Uterus (tissue), 2 donors: ENCODE results near the gene MTO1.

Experiments used
- CTCF ChIP-seq, 4 experiments: fragments of 200-600 bp in 2 of 4; fragments of 450-650 bp in 2 of 4; sonication (generic) in 2 of 4; IDR thresholded peaks; one replicate each; pipeline ENCODE4 v1.5.1; 2016 to 2019; ENCODE audit warnings: antibody characterized with exemption in 4 of 4, mild to moderate bottlenecking in 2 of 4, moderate library complexity in 1 of 4
- POLR2A ChIP-seq, 2 donors: fragments of 450-650 bp; IDR thresholded peaks; one replicate each; pipeline ENCODE4 v1.6.1; 2016; ENCODE audit warnings: antibody characterized with exemption in 2 of 2, mild to moderate bottlenecking in 1 of 2, moderate library complexity in 1 of 2

- TF ChIP-seq POLR2A (IDR thresholded peaks at IDR 0.05) (no peak), CTCF (IDR thresholded peaks at IDR 0.05) (no peak)
Measured at GRCh38 chr6:73497915-73498314, 36.4 kb downstream of the MTO1 start.
